ENCODE measurements around the gene LCT.
"Not testable (repeated sequence)": the region's sequence is repeated elsewhere in the genome, so short reads cannot be mapped to it uniquely, and the experiment has no call there.

The LCT gene
- 0 to 0.46 (median 0.25) reads per million in 4 donors for total RNA-seq

- DNase-seq = no peak
Observed at GRCh38 chr2:135836596-135837270, at the start of gene LCT. TSS of gene LCT (minus strand) at chr2:135837184. CDS start at chr2:135837169, 15 bp downstream.

GRCh38 chr2:135885709-135886108 lies 48.7 kb upstream of the LCT start:
- no peak for DNase-seq

GRCh38 chr2:135882415-135882814 lies 45.4 kb upstream of the LCT start:
- no peak for DNase-seq

- DNase-seq = not testable (repeated sequence)
Observed at GRCh38 chr2:135876770-135877169, 39.8 kb upstream of the LCT start.

GRCh38 chr2:135876066-135876711 lies 39.2 kb upstream of the LCT start, which contains the start of gene MCM6:
TSS of gene MCM6 (minus strand) at chr2:135876443. CDS start at chr2:135876365, 78 bp downstream.
- DNase-seq = peak; percentile 96 to 100 (median 97)

GRCh38 chr2:135875491-135876065 lies 38.6 kb upstream of the LCT start:
- DNase-seq = peak; percentile 40 to 88 (median 63)

- peak in 1 of 5 donors; percentile 38 for DNase-seq
Observed at GRCh38 chr2:135874777-135875365, 37.9 kb upstream of the LCT start.

GRCh38 chr2:135870571-135870970 lies 33.6 kb upstream of the LCT start:
- peak in 1 of 5 donors; percentile 37 for DNase-seq

- DNase-seq = no peak
Observed at GRCh38 chr2:135863233-135863632, 26.2 kb upstream of the LCT start.

GRCh38 chr2:135862718-135863117 lies 25.7 kb upstream of the LCT start:
- no peak for DNase-seq

GRCh38 chr2:135853401-135853800 lies 16.4 kb upstream of the LCT start:
- DNase-seq = no peak

- no peak for DNase-seq
Observed at GRCh38 chr2:135851858-135852257, 14.9 kb upstream of the LCT start.

- DNase-seq = no peak
Observed at GRCh38 chr2:135850892-135851668, 14.1 kb upstream of the LCT start.

- no peak for DNase-seq
Observed at GRCh38 chr2:135849087-135849486, 12.1 kb upstream of the LCT start.

- no peak for DNase-seq
Observed at GRCh38 chr2:135845997-135846396, 9.0 kb upstream of the LCT start.

- no peak for DNase-seq
Observed at GRCh38 chr2:135845257-135845656, 8.3 kb upstream of the LCT start.

- DNase-seq = no peak
Observed at GRCh38 chr2:135844301-135844895, 7.4 kb upstream of the LCT start.

- no peak for DNase-seq
Observed at GRCh38 chr2:135843671-135844070, 6.7 kb upstream of the LCT start.

GRCh38 chr2:135840601-135841000 lies 3.6 kb upstream of the LCT start:
- no peak for DNase-seq

GRCh38 chr2:135839713-135840112 lies 2.7 kb upstream of the LCT start:
- DNase-seq = no peak

- DNase-seq = no peak
Observed at GRCh38 chr2:135838502-135838901, 1.5 kb upstream of the LCT start.

GRCh38 chr2:135832891-135833290 lies 4.1 kb downstream of the LCT start:
- no peak for DNase-seq
